ENCODE measurements around the gene EDNRB.
"Not testable (repeated sequence)": the region's sequence is repeated elsewhere in the genome, so short reads cannot be mapped to it uniquely, and the experiment has no call there.

Gene EDNRB

DNA sequence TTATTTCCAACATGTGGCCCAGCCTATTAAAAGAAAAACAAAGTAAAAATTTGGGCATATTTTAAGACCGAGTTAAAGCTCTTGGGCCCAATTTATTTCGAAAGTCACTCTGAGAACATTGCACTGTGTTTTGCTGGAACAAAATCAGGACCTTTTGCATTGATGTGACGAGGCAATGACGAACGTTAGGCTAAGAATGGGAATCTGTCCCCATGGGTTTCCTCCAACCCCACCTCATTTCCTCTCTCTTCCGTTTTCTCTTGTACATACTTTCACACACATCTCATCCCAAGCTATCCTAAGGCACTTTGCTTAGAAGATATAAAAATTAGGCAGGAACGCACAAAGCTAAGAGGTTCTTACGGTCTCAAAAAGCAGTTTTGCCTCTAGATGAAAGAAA, 22.1 kb downstream of the EDNRB start:
- DNase-seq, result no peak

- DNase-seq, result no peak
These were observed 23.9 kb downstream of the EDNRB start for GRCh38 chr13:77894743-77895142.

DNA sequence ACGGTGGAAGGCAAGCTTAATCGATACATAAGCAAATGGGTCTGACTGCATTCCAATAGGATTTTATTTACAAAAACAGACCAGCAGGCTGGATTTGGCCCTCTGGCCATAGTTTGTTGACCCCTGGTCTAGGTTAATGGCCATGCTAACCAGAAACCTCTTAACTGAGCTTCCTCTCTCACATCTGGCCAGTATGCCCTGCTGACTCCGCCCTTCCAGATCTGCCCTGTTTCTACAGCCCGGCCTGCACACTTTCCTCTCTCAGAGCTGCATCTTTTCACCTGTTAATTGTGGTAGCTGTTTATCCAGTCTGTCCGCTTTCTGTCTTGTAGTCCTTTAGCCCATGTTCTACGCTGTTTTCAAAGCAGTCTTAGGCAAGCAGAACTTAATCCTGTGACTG, 25.6 kb downstream of the EDNRB start:
- DNase-seq, result no peak

DNA sequence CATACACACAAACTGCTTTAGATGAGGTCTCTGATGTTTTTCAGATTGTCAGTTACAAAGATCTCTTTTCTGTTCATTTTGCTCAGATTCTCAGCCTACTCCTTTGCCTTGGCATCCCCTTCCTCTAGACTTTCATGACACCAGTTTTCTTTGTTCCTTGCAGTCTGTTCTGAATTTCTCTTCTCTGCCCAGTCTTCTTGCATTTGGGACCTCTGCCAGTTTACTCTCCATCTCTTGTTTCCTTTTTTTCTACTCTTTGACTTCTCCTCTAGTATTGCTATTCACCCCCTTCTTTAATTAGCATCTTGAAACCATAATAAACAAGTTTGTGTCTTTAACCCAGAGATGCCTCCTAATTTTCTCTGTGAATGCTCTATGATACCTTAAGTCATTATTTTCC, 26.1 kb downstream of the EDNRB start:
- no peak for DNase-seq

- DNase-seq, result no peak
These were observed 27.1 kb downstream of the EDNRB start for GRCh38 chr13:77891486-77891885.

DNA sequence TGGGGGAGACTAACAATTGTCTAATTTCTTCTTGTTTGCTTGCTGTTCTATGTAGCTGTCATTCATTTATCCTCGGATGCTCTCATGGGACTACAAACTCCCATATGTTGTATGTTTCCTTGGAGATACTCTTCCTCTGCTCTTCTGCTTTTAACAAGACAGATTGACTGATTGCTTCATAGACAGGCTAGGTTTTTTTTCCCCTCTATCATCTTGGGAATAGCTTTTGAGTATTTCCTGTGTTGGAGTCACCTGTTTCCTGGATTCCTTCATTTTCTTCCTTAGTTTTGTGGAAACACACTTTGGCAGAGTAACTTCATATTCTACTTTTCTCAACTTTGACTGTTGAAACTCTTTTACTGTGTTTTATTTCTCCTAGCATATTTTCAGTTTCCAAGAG, 27.6 kb downstream of the EDNRB start:
- no peak for DNase-seq

GRCh38 chr13:77883328-77883727, 35.3 kb downstream of the EDNRB start:
- DNase-seq, result no peak

DNA sequence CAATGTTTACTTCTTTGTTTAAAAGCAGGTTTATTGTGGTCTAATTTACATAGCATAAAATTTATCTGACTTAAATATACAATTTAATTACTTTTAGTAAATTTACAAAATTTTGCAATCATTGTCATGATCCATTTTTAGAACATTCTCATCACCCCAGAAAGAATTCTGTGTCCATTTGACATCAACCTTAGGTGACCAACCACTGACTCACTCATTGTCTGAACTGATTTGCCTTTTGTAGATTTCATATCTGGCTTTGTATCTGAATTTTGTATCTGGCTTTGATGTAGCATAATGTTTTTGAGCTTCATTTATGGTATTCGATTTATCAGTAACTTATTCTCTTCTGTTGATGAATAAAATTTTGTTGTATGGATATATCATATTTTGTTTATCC, 40.4 kb downstream of the EDNRB start:
- DNase-seq, result no peak

- no peak for DNase-seq
These were observed 42.5 kb downstream of the EDNRB start for GRCh38 chr13:77876176-77876575.

DNA sequence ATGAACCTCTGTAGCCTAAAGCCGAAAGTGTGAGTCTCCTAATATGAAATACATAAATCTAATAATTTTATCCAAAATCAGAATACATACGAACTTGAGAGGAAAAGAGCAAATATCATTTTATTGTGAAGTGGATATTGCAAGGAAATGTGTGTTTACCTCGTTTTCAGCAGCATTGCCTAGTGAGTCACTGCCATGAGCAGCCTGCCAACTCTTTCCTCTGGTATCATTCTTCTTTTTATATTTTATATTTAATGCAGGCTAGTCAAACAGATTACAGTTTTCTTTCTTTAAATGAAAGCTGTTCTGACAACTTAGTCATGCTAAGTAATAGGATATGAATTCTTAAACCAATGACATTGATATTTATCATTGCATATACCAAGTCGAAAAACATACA, 44.2 kb downstream of the EDNRB start:
- DNase-seq, result no peak

DNA sequence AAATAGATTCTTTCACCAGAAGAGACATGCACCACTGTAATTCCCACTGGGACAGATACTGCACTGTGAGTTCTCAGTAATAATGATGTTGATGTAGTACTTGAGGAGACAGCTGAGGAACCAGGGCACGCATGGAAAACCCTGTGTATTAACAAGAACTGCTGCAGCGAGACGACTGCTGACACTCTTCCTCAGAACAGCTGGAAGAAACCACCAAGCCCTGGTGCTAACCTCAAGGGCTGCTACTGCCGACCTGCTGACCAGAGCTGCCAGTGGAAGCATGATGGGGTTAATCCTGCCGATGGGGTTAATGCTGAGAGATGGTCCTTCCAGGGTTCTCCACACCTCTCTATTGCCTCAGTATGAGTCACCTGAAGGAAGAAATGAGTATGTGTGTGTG, 45.6 kb downstream of the EDNRB start:
- DNase-seq, result no peak

DNA sequence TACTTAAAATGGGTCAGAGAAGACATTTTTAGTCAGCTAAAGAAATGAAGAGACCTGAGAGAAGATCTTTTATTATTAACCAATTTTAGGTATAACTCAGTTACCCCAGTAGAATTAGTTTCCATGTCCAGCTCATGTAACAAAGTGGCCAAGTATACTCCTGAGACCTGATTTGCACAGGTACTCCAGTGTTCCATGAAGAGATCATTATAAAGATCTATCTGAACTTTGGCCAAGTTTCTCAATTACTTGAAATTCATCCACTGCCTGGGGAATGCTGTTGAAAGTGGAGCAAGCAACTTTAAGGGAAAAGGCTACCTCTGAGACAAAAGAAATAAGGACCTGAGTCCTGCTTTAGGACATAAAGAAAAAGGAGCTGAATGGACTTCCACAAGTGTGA, 47.0 kb downstream of the EDNRB start:
- DNase-seq, result no peak

DNA sequence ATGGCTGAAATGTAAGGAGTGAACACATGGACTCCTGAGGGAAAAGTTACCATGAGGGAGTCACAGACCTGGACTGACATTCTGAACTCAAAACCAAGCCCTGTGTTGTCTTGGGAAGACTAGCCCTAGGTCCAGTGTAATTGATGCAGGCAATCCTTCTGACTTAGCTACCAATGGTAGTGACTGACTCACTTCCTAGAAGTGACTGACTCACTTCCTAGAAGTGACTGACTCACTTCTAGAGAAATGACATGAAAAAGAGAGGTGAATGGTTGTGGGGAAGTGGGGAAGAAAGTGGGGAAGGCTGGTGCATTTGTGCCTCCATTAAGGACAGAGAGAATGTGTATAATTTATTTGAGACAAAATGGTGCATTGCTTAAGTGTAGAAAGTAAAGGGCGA, 49.9 kb downstream of the EDNRB start:
- no peak for DNase-seq

DNA sequence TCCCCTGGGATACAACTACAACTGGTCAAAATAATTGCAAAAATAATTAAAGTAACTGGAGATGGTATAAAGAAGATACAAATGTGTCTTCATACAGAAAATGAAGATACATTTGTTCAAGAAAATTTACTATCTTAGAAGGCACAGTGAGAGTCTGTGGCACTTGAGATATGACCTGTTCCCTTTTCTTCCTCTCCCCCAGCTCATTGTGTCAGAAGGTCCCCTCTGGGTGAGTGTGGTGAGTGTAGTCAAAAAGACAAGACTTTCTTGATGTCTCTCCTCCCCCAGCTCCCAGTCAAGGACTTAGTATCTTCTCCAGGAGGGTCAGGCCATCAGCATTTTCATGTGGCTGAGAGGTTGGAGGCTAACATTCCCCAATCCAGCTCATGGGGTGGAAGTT, 51.7 kb downstream of the EDNRB start:
- no peak for DNase-seq

DNA sequence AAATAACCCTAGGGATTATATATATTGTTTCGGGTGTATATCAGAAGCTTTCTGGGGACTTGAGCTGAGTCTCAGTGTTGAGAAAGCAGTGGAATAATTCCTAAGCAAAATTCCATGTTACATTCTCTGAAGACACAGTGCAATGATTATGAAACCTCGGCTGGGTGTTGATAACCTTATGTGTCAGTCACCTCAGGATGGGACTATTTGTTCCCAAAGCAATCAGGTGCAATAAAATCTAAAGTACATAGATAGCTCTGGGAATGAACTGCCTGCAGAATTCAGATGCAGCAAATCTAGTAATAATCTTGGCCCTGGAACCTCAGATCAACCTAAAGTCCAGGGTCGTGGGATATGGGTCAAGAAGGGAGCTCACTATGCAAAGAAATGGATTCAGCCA, 53.0 kb downstream of the EDNRB start:
- no peak for DNase-seq

DNA sequence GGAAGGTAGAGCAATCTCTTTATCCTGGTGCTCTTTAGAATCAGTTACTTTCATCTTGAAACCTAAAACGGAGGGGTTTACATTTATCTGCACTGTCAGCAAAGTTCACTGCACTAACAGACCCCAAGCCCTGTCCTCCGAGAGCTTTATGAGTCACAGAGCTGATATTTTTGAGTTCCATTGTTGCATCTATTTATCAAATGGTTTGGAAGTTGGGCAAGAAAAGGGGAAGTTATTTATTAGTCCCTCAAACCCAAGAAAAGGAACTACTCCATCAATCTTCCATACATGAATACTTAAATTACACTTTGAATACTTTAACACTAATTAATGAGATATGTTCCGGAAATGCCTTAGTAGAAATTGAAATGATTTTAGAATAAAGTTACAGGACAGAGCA, 55.5 kb downstream of the EDNRB start:
- DNase-seq, result no peak

GRCh38 chr13:77861741-77862140, 56.9 kb downstream of the EDNRB start:
- no peak for DNase-seq

DNA sequence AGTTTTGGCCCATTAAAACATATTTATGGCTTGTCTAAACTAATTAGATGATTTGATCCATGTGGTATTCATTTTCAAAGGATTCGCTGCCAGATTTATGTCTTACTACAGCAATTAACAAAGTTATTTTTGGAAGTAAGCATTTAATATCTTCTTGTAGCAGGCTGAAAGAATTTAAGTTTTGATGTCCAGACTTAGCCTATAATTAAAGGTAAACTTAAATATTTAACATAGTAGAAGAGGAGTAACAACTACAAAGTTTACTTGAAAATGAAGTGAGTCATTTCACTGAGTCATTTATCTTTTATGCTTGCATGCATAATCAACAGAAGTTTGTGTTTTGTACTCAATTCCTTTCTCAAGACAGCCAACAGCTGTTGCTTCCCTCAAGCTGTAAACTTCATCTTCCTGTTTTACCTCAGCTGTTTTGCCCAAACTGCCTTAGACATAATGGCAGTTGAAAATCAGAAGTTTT, 58.1 kb downstream of the EDNRB start:
- DNase-seq, result no peak

GRCh38 chr13:77859450-77859849, 59.2 kb downstream of the EDNRB start:
- no peak for DNase-seq

GRCh38 chr13:77857531-77858209, 61.0 kb downstream of the EDNRB start:
- DNase-seq, result no peak

DNA sequence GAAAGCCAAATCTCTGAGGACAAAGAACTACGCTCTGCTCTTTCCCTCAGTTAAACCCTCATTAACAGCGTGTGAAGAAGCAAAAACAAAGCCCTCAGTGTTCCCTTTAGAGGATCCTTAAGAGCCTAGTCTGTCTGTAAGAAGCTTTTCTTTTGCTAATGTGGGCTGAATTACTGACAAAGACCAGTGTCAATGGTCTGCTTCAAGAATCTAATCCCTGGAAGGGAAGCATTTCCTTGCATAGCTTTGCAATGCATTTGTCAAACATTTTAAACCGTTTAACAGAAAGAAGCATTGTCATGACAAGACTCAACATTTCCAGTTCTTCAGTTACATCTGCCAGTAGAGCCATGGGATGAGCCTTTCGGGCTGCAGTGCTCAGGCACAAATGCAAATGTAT, 64.9 kb downstream of the EDNRB start:
- DNase-seq, result peak in 1 of 14 donors; percentile 11

GRCh38 chr13:77848050-77848449, 70.6 kb downstream of the EDNRB start:
- DNase-seq, result not testable (repeated sequence)

GRCh38 chr13:77846173-77846572, 72.5 kb downstream of the EDNRB start:
- no peak for DNase-seq
